Colonic mucosa (tissue), 4 donors: ENCODE measurements around the gene P2RY8. TPM values are rescaled to one million over a fixed set of nuclear protein-coding genes. Genes with fewer than 3 reads are reported as not detected.

Experiments used
- DNase-seq: peaks from one replicate; pipeline ENCODE4 v3.0.0-alpha.2; 2020
- H3K27ac ChIP-seq: fragments of 200-600 bp; one replicate; pipeline ENCODE4 v1.8.0; 2021
- H3K27me3 ChIP-seq: fragments of 200-600 bp; one replicate; pipeline ENCODE4 v1.8.0; 2021
- H3K36me3 ChIP-seq: fragments of 200-600 bp; one replicate; pipeline ENCODE4 v1.8.0; 2021
- H3K4me1 ChIP-seq: fragments of 200-600 bp; one replicate; pipeline ENCODE4 v1.8.0; 2021; ENCODE audit warnings: mild to moderate bottlenecking
- H3K4me3 ChIP-seq: fragments of 200-600 bp; one replicate; pipeline ENCODE4 v1.8.0; 2021
- H3K9ac ChIP-seq, 2 donors: one replicate each; pipeline ENCODE4 v1.7.0; 2013; ENCODE audit warnings: control low read depth in 2 of 2, low read depth in 2 of 2, low read length in 2 of 2
- H3K9me3 ChIP-seq: fragments of 200-600 bp; one replicate; pipeline ENCODE4 v1.8.0; 2021
- intact Hi-C: fragments of 100-400 bp; cut with DNase I; formaldehyde crosslinking; loops from one replicate; pipeline ENCODE4 v1.14.1; 2022
- total RNA-seq, 2 donors: library from RNA; stranded (reverse); fragmentation: NEBNext Ultra II Directional in 1 of 2; extraction: Animal tissue kit (Norgen Biotek cat#: 25700) in 1 of 2; gene quantifications; one replicate each; pipeline ENCODE4 v1.2.1, GENCODE V29; 2021
- TF ChIP-seq, protein P1 (sequence below): fragments of 200-600 bp; IDR thresholded peaks from one replicate; pipeline ENCODE4 v1.8.0; 2022; ENCODE audit warnings: antibody characterized with exemption, mild to moderate bottlenecking
- donor health status: healthy.
- donor health status: DM: no; HTN: no; CAD: no.
- donor health status: DM: no; HTN: no; CAD: no.

The P2RY8 gene
- total RNA-seq, 2 donors from 2014 or later, result 1.3 TPM

DNA sequence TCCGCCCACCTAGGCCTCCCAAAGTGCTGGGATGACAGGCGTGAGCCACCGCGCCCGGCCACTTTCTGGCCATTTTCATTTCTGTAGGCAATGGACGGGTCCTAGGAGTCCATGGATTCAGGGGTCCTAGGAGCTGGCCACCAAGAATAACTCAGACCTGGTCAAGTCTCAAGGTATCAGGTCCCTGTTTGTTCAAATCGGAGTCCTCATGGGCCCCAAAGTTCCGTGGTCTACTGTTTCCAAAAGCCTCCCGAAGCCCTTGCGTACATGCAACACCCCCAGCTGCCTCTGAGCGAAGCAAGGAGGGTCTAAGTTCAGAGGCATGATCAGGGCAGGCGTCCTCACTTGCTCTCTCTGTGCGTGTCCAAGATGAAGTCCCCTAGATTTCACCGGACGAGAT, 30.1 kb downstream of the P2RY8 start:
- Histone ChIP-seq H3K9me3 (no peaks in the 10 kb centered on the region), H3K36me3 (no peaks in the 10 kb centered on the region), H3K4me1 (no peaks in the 10 kb centered on the region), H3K9ac (no peak overlapping the region), H3K4me3 (no peak overlapping the region), H3K27ac (no peak overlapping the region), H3K27me3 (no peaks in the 10 kb centered on the region)
- no peak for DNase-seq
- intact Hi-C loops, result no loop called here
- TF ChIP-seq, protein P1, sequence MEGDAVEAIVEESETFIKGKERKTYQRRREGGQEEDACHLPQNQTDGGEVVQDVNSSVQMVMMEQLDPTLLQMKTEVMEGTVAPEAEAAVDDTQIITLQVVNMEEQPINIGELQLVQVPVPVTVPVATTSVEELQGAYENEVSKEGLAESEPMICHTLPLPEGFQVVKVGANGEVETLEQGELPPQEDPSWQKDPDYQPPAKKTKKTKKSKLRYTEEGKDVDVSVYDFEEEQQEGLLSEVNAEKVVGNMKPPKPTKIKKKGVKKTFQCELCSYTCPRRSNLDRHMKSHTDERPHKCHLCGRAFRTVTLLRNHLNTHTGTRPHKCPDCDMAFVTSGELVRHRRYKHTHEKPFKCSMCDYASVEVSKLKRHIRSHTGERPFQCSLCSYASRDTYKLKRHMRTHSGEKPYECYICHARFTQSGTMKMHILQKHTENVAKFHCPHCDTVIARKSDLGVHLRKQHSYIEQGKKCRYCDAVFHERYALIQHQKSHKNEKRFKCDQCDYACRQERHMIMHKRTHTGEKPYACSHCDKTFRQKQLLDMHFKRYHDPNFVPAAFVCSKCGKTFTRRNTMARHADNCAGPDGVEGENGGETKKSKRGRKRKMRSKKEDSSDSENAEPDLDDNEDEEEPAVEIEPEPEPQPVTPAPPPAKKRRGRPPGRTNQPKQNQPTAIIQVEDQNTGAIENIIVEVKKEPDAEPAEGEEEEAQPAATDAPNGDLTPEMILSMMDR, result no peak

DNA sequence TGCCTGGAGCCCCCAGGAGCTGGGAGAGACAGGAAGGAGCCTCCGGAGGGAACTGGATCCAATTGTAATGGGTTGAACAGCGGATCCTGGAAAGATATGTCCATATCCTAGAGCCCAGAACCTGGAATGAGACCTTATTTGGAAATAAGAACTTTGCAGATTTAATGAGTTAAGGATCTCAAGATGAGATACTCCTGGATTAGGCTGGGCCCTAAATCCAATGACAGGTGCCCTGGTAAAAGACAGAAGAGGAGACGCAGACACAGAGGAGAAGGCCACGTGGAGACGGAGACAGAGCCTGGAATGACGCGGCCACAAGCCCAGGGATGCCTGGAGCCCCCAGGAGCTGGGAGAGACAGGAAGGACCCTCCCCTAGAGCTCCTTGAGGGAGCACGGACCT, 34.1 kb downstream of the P2RY8 start:
- intact Hi-C loops, result no loop called here
- H3K9me3 ChIP-seq, result no peaks in the 10 kb centered on the region
- H3K36me3 ChIP-seq, result no peaks in the 10 kb centered on the region
- DNase-seq, result no peak
- H3K27ac ChIP-seq, result no peak overlapping the region
- H3K9ac ChIP-seq, result no peak overlapping the region
- TF ChIP-seq, protein P1, result no peak
- no peaks in the 10 kb centered on the region for H3K4me1 ChIP-seq
- no peaks in the 10 kb centered on the region for H3K27me3 ChIP-seq
- H3K4me3 ChIP-seq, result no peak overlapping the region

DNA sequence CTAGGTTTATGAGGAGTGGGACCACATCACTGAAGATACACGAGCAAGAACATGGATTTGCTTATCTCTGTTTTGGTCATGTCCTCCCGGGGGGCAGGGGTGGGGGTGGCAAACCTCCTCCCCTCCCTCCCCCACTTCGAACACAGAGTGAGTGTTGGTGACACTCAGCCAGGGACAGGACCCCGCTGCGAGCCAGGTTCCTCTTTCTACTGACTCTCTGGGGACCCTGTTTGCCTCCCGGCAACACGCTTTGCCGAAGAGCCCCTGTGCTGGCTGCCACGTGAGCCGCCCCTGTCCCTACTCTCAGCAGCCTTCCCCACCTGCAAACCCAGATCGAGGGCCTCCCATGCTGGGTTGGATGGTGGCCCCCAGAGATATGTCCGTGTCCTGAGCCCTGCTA, 34.7 kb downstream of the P2RY8 start:
- Histone ChIP-seq H3K9ac (no peak overlapping the region), H3K27me3 (no peaks in the 10 kb centered on the region), H3K27ac (no peak overlapping the region), H3K4me3 (no peak overlapping the region), H3K4me1 (no peaks in the 10 kb centered on the region), H3K9me3 (no peaks in the 10 kb centered on the region), H3K36me3 (no peaks in the 10 kb centered on the region)
- TF ChIP-seq, protein P1, result no peak
- intact Hi-C loops, result no loop called here
- DNase-seq, result no peak

DNA sequence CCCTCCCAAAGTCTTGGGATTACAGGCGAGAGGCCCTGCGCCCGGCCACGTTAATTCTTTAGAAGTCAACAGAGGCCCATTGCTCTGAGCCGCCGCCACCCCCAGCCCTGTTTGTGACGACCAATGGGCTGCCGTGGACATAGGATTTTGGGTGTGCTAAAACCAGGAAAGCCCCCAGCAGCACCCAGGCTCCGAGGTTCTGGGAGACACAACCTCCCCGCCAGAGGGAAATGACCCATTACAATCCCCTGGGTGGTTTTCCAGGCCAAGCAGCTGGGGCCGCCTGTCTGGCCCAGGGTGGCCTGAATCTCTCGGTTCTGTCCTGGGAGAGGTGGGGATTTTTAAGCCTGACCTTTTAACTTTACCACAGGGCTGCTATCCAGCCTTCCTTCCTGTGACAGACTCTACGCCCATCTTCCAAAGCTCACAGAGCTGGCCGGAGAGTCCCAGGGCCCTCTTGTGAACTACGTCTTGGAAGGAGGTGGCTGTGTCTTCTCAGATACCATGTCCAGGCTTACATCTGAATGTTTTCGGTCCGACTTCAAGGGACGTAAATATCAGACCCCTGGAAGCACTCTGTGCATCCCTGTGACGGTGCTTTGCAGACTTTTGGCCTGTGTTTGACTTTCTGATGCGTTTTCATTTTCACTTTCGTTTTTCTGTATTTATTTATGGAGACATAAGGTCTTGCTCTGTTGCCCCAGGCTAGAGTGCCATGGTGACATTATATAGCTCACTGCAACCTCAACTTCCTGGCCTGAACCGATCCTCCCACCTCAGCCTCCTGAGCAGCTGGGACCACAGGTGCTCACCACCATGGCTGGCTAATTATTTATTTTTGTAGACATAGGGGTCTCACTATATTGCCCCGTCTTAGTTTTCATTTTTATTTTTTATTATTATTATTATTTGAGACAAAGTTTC, 36.0 kb downstream of the P2RY8 start:
- intact Hi-C loops, result no loop called here

DNA sequence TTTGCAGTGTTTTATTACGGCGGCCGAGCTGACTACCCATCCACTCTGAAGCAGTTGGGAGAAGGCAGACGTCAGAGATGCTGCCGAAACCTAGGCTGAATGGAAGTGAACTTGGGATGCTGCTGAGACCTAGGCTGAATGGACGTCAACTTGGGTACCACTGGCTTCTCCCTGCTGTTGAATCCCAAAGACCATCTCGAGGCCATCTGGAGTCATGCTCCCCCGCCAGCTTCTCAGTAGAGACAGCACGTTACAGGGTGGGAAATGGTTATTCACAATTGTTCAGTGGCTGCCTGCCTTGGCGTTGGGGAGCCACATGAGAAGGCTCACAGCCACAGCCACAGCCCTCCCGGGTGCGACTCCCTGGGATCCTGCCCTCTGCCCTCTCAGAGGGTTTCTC, 40.9 kb downstream of the P2RY8 start:
- DNase-seq, result no peak

More for the DNA sequence above, 36.0 kb downstream of the P2RY8 start:
- peak overlapping the region; percentile 22 for H3K27ac ChIP-seq
- no peaks in the 10 kb centered on the region for H3K36me3 ChIP-seq
- no peak for DNase-seq
- H3K9me3 ChIP-seq, result no peaks in the 10 kb centered on the region
- no peak overlapping the region for H3K9ac ChIP-seq
- no peaks in the 10 kb centered on the region for H3K4me1 ChIP-seq
- TF ChIP-seq, protein P1, result no peak
- H3K27me3 ChIP-seq, result no peaks in the 10 kb centered on the region
- H3K4me3 ChIP-seq, result no peak overlapping the region

More for the DNA sequence above, 40.9 kb downstream of the P2RY8 start:
- TF ChIP-seq, protein P1, result no peak
- no peak overlapping the region for H3K27ac ChIP-seq
- no peaks in the 10 kb centered on the region for H3K27me3 ChIP-seq
- intact Hi-C loops, result no loop called here
- no peaks in the 10 kb centered on the region for H3K4me1 ChIP-seq
- no peak overlapping the region for H3K4me3 ChIP-seq
- no peaks in the 10 kb centered on the region for H3K9me3 ChIP-seq
- no peaks in the 10 kb centered on the region for H3K36me3 ChIP-seq
- H3K9ac ChIP-seq, result no peak overlapping the region
